Mesendoderm (in vitro differentiated cells): Measurements from ENCODE around the gene MAP6.
A peak's percentile ranks its signal among the peaks of the same experiment; 100 is the strongest.

Experiments used
- DNase-seq: peaks from one replicate; pipeline ENCODE4 v3.0.0; 2013
- H2AK5ac ChIP-seq: 2 replicates; pipeline ENCODE4 v1.6.1; 2013; ENCODE audit warnings: low read length, inconsistent platforms
- H2BK120ac ChIP-seq: 2 replicates; pipeline ENCODE4 v1.6.1; 2013; ENCODE audit warnings: low read depth, mild to moderate bottlenecking, low read length, moderate library complexity, mixed read lengths
- H2BK15ac ChIP-seq: replicated peaks from 2 replicates; pipeline ENCODE4 v1.6.1; 2013; ENCODE audit warnings: low read depth, mild to moderate bottlenecking, moderate library complexity
- H2BK5ac ChIP-seq: 2 replicates; pipeline ENCODE4 v1.6.1; 2013; ENCODE audit warnings: low read length, inconsistent platforms
- H3K18ac ChIP-seq: 2 replicates; pipeline ENCODE4 v1.6.1; 2013; ENCODE audit warnings: mild to moderate bottlenecking, low read length, mixed read lengths
- H3K23ac ChIP-seq: one replicate; pipeline ENCODE4 v1.6.1; 2013; ENCODE audit warnings: low read length
- H3K27ac ChIP-seq: 2 replicates; pipeline ENCODE4 v1.5.1; 2013; ENCODE audit warnings: low read depth, mild to moderate bottlenecking, inconsistent platforms, low read length, moderate library complexity
- H3K27me3 ChIP-seq: 2 replicates; pipeline ENCODE4 v1.6.1; 2013; ENCODE audit warnings: low read length, control low read depth, mild to moderate bottlenecking, inconsistent platforms; ENCODE audit not compliant: insufficient read depth, poor library complexity
- H3K36me3 ChIP-seq: 2 replicates; pipeline ENCODE4 v1.6.1; 2013; ENCODE audit warnings: low read length, inconsistent platforms; ENCODE audit not compliant: control insufficient read depth, insufficient read depth
- H3K4ac ChIP-seq: one replicate; pipeline ENCODE4 v1.6.1; 2013; ENCODE audit warnings: low read depth, mild to moderate bottlenecking, low read length, moderate library complexity
- H3K4me1 ChIP-seq: 2 replicates; pipeline ENCODE4 v1.6.1; 2013; ENCODE audit warnings: low read depth, low read length, inconsistent platforms; ENCODE audit not compliant: control insufficient read depth
- H3K4me2 ChIP-seq: 2 replicates; pipeline ENCODE4 v1.6.1; 2013; ENCODE audit warnings: low read length
- H3K4me3 ChIP-seq: 2 replicates; pipeline ENCODE4 v1.5.1; 2013; ENCODE audit warnings: mild to moderate bottlenecking, low read length
- H3K56ac ChIP-seq: one replicate; pipeline ENCODE4 v1.6.1; 2013; ENCODE audit warnings: low read length
- H3K79me1 ChIP-seq: 2 replicates; pipeline ENCODE4 v1.6.1; 2013; ENCODE audit warnings: low read length, inconsistent platforms
- H3K79me2 ChIP-seq: 2 replicates; pipeline ENCODE4 v1.6.1; 2013; ENCODE audit warnings: mild to moderate bottlenecking, low read length; ENCODE audit not compliant: control insufficient read depth, insufficient read depth
- H3K9ac ChIP-seq: 2 replicates; pipeline ENCODE4 v1.6.1; 2013; ENCODE audit warnings: low read length, inconsistent platforms
- H4K5ac ChIP-seq: one replicate; pipeline ENCODE4 v1.6.1; 2013; ENCODE audit warnings: low read length
- H4K8ac ChIP-seq: one replicate; pipeline ENCODE4 v1.6.1; 2013; ENCODE audit warnings: low read depth, mild to moderate bottlenecking, control low read depth, low read length, moderate library complexity
- WGBS: extraction: QIAGEN DNeasy Blood & Tissue Kit; methylation state at CpG from one replicate; pipeline ENCODE4 v1.1.7; 2013; ENCODE audit warnings: low lambda C conversion rate, missing lambda C conversion rate; ENCODE audit not compliant: insufficient coverage; ENCODE audit errors: extremely low coverage; 5-methylcytosine and 5-hydroxymethylcytosine counted together

The MAP6 gene

GRCh38 chr11:75548595-75549272, 120.1 kb downstream of the MAP6 start:
- no peak overlapping the region for H3K27ac ChIP-seq
- no peak overlapping the region for H2BK5ac ChIP-seq
- no peaks in the 10 kb centered on the region for H3K79me1 ChIP-seq
- no peak overlapping the region for H3K4ac ChIP-seq
- H3K56ac ChIP-seq, result no peak overlapping the region
- H2BK15ac ChIP-seq, result no peak overlapping the region
- no peaks in the 10 kb centered on the region for H3K27me3 ChIP-seq
- no peak overlapping the region for H3K18ac ChIP-seq
- H3K4me1 ChIP-seq, result peaks cover 2% of the 10 kb centered on the region
- H3K9ac ChIP-seq, result no peak overlapping the region
- no peak overlapping the region for H3K23ac ChIP-seq
- H3K79me2 ChIP-seq, result no peaks in the 10 kb centered on the region
- no peak overlapping the region for H2AK5ac ChIP-seq
- no peak overlapping the region for H3K4me2 ChIP-seq
- H4K5ac ChIP-seq, result no peak overlapping the region
- H4K8ac ChIP-seq, result no peak overlapping the region
- no CpG with 5 or more reads among the region's 8 CpGs for WGBS
- no peak overlapping the region for H3K4me3 ChIP-seq
- DNase-seq, result no peak
- H2BK120ac ChIP-seq, result no peak overlapping the region
- no peaks in the 10 kb centered on the region for H3K36me3 ChIP-seq

- Histone ChIP-seq H3K4me2 (no peak overlapping the region), H3K27me3 (no peaks in the 10 kb centered on the region), H2BK15ac (no peak overlapping the region), H3K18ac (peak overlapping the region; percentile 13), H2BK120ac (no peak overlapping the region), H3K79me1 (no peaks in the 10 kb centered on the region), H4K8ac (no peak overlapping the region), H2AK5ac (no peak overlapping the region), H3K79me2 (no peaks in the 10 kb centered on the region), H3K23ac (no peak overlapping the region), H2BK5ac (peak overlapping the region; percentile 1), H3K56ac (peak overlapping the region; percentile 80), H3K4ac (peak overlapping the region; percentile 73), H3K4me1 (peaks cover 2% of the 10 kb centered on the region), H3K9ac (peak overlapping the region; percentile 42), H3K4me3 (no peak overlapping the region), H3K27ac (no peak overlapping the region), H4K5ac (no peak overlapping the region), H3K36me3 (no peaks in the 10 kb centered on the region)
- peak; percentile 80 for DNase-seq
- WGBS, result no CpG with 5 or more reads among the region's 7 CpGs
Observed at GRCh38 chr11:75547617-75548058, 121.2 kb downstream of the MAP6 start.

- no CpG with 5 or more reads among the region's 1 CpG for WGBS
- Histone ChIP-seq H2BK15ac (no peak overlapping the region), H3K79me1 (no peaks in the 10 kb centered on the region), H3K4me1 (peaks cover 2% of the 10 kb centered on the region), H2AK5ac (no peak overlapping the region), H4K5ac (no peak overlapping the region), H3K36me3 (no peaks in the 10 kb centered on the region), H3K4me3 (no peak overlapping the region), H3K23ac (no peak overlapping the region), H3K4me2 (no peak overlapping the region), H3K27ac (no peak overlapping the region), H3K9ac (no peak overlapping the region), H2BK120ac (no peak overlapping the region), H3K4ac (no peak overlapping the region), H2BK5ac (no peak overlapping the region), H3K18ac (no peak overlapping the region), H4K8ac (no peak overlapping the region), H3K79me2 (no peaks in the 10 kb centered on the region), H3K27me3 (no peaks in the 10 kb centered on the region), H3K56ac (no peak overlapping the region)
- DNase-seq, result no peak
Observed at GRCh38 chr11:75547177-75547576, 121.7 kb downstream of the MAP6 start.

DNA sequence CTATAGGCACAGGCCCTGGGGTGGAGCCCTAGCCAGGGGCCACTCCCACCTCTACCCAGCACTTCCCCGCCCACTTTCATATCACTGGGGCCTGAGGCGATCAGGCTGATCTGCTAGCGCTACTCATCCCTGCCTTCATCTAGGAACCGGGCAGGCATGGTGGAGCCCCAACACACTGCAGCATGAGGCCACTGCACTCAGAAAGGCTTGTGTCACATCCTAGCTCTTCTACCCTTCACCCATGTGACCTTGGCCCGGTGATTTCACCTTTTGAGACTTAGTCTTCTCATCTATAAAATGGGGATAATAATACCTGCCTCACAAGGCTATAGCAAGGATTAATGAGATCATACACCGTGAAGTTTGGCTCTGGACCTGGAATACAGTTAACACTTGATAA, 125.0 kb downstream of the MAP6 start:
- Histone ChIP-seq H4K8ac (no peak overlapping the region), H2BK15ac (no peak overlapping the region), H3K56ac (no peak overlapping the region), H3K4me3 (no peak overlapping the region), H3K9ac (no peak overlapping the region), H3K79me1 (no peaks in the 10 kb centered on the region), H4K5ac (no peak overlapping the region), H3K27me3 (no peaks in the 10 kb centered on the region), H3K18ac (no peak overlapping the region), H3K4me2 (no peak overlapping the region), H2BK5ac (no peak overlapping the region), H3K4me1 (peaks cover 2% of the 10 kb centered on the region), H3K4ac (no peak overlapping the region), H2AK5ac (no peak overlapping the region), H3K36me3 (no peaks in the 10 kb centered on the region), H3K23ac (no peak overlapping the region), H2BK120ac (no peak overlapping the region), H3K79me2 (no peaks in the 10 kb centered on the region), H3K27ac (no peak overlapping the region)
- no peak for DNase-seq
- WGBS, result no CpG with 5 or more reads among the region's 6 CpGs

- DNase-seq, result no peak
- peaks cover 3% of the 10 kb centered on the region for H3K4me1 ChIP-seq
- H2BK15ac ChIP-seq, result no peak overlapping the region
- H2BK5ac ChIP-seq, result no peak overlapping the region
- no peak overlapping the region for H4K8ac ChIP-seq
- no peak overlapping the region for H4K5ac ChIP-seq
- no peak overlapping the region for H3K27ac ChIP-seq
- no peak overlapping the region for H3K9ac ChIP-seq
- no peaks in the 10 kb centered on the region for H3K79me1 ChIP-seq
- no peaks in the 10 kb centered on the region for H3K27me3 ChIP-seq
- no peak overlapping the region for H3K56ac ChIP-seq
- H2BK120ac ChIP-seq, result no peak overlapping the region
- WGBS, result no CpG with 5 or more reads among the region's 1 CpG
- no peak overlapping the region for H2AK5ac ChIP-seq
- H3K4me2 ChIP-seq, result no peak overlapping the region
- no peaks in the 10 kb centered on the region for H3K79me2 ChIP-seq
- H3K4me3 ChIP-seq, result no peak overlapping the region
- H3K23ac ChIP-seq, result no peak overlapping the region
- H3K36me3 ChIP-seq, result no peaks in the 10 kb centered on the region
- H3K4ac ChIP-seq, result no peak overlapping the region
- no peak overlapping the region for H3K18ac ChIP-seq
Observed at GRCh38 chr11:75542088-75542438, 126.8 kb downstream of the MAP6 start.
